Measurements from ENCODE around the gene OXA1L. TPM values are rescaled to one million over a fixed set of nuclear protein-coding genes. Genes with fewer than 3 reads are reported as not detected.
"Not testable (repeated sequence)": the region's sequence is repeated elsewhere in the genome, so short reads cannot be mapped to it uniquely, and the experiment has no call there.

Gene OXA1L
- total RNA-seq, 6 experiments from 2014 or later = 87.1 to 108 (median 92.9) TPM

GRCh38 chr14:22740020-22740419 lies 26.5 kb upstream of the OXA1L start:
- Mint-ChIP-seq H3K36me3 (ENCODE audit: low read depth) (peaks cover 7% of the 10 kb centered on the region; the same call in 1 of the 2 replicates), H3K27me3 (ENCODE audit: insufficient read depth) (peaks cover 8% of the 10 kb centered on the region; the same call in 1 of the 2 replicates), H3K4me3 (no peak overlapping the region), H3K27ac (no peak overlapping the region), H3K9me3 (peaks cover 5% of the 10 kb centered on the region), H3K4me1 (ENCODE audit: low read depth) (no peaks in the 10 kb centered on the region)
- no peak for TF ChIP-seq CTCF (IDR thresholded peaks at IDR 0.05)
- DNase-seq = no peak

GRCh38 chr14:22747769-22748168 lies 18.7 kb upstream of the OXA1L start:
- no peak for TF ChIP-seq CTCF (IDR thresholded peaks at IDR 0.05)
- Mint-ChIP-seq H3K4me1 (ENCODE audit: low read depth) (peaks cover 7% of the 10 kb centered on the region; the same call in 1 of the 2 replicates), H3K4me3 (no peak overlapping the region), H3K9me3 (no peaks in the 10 kb centered on the region), H3K27me3 (ENCODE audit: insufficient read depth) (peaks cover 18% of the 10 kb centered on the region), H3K36me3 (ENCODE audit: low read depth) (no peaks in the 10 kb centered on the region), H3K27ac (no peak overlapping the region)
- no peak for DNase-seq

- H3K27ac Mint-ChIP-seq = no peak overlapping the region
- DNase-seq = no peak
- TF ChIP-seq CTCF (IDR thresholded peaks at IDR 0.05) = no peak
Observed at GRCh38 chr14:22748206-22748605, 18.3 kb upstream of the OXA1L start.

GRCh38 chr14:22748631-22749068 lies 17.8 kb upstream of the OXA1L start:
- H3K27ac Mint-ChIP-seq = no peak overlapping the region
- no peak for TF ChIP-seq CTCF (IDR thresholded peaks at IDR 0.05)
- no peaks in the 10 kb centered on the region for H3K36me3 Mint-ChIP-seq (ENCODE audit: low read depth)
- no peak overlapping the region for H3K4me3 Mint-ChIP-seq
- peaks cover 18% of the 10 kb centered on the region for H3K27me3 Mint-ChIP-seq (ENCODE audit: insufficient read depth)
- H3K9me3 Mint-ChIP-seq = no peaks in the 10 kb centered on the region
- DNase-seq = no peak
- peaks cover 14% of the 10 kb centered on the region for H3K4me1 Mint-ChIP-seq (ENCODE audit: low read depth)

More at GRCh38 chr14:22748206-22748605, 18.3 kb upstream of the OXA1L start:
- Mint-ChIP-seq H3K4me1 (ENCODE audit: low read depth) (peaks cover 10% of the 10 kb centered on the region), H3K9me3 (no peaks in the 10 kb centered on the region), H3K27me3 (ENCODE audit: insufficient read depth) (peaks cover 18% of the 10 kb centered on the region), H3K36me3 (ENCODE audit: low read depth) (no peaks in the 10 kb centered on the region), H3K4me3 (no peak overlapping the region)

GRCh38 chr14:22752422-22752821 lies 14.1 kb upstream of the OXA1L start:
- Mint-ChIP-seq H3K36me3 (ENCODE audit: low read depth) (no peaks in the 10 kb centered on the region), H3K4me3 (no peak overlapping the region), H3K9me3 (no peaks in the 10 kb centered on the region), H3K27ac (no peak overlapping the region), H3K4me1 (ENCODE audit: low read depth) (peaks cover 15% of the 10 kb centered on the region), H3K27me3 (ENCODE audit: insufficient read depth) (peaks cover 10% of the 10 kb centered on the region)
- TF ChIP-seq CTCF (IDR thresholded peaks at IDR 0.05) = no peak
- no peak for DNase-seq

- peaks cover 4% of the 10 kb centered on the region for H3K27me3 Mint-ChIP-seq (ENCODE audit: insufficient read depth)
- no peaks in the 10 kb centered on the region for H3K9me3 Mint-ChIP-seq
- no peak for TF ChIP-seq CTCF (IDR thresholded peaks at IDR 0.05)
- no peak for DNase-seq
- H3K4me1 Mint-ChIP-seq (ENCODE audit: low read depth) = peaks cover 9% of the 10 kb centered on the region
- no peak overlapping the region for H3K27ac Mint-ChIP-seq
- no peak overlapping the region for H3K4me3 Mint-ChIP-seq
- no peaks in the 10 kb centered on the region for H3K36me3 Mint-ChIP-seq (ENCODE audit: low read depth)
Observed at GRCh38 chr14:22753586-22753985, 12.9 kb upstream of the OXA1L start.

- not testable (repeated sequence) for H3K4me3 Mint-ChIP-seq; H3K27me3 Mint-ChIP-seq (ENCODE audit: insufficient read depth); H3K4me1 Mint-ChIP-seq (ENCODE audit: low read depth); DNase-seq; H3K27ac Mint-ChIP-seq
- Mint-ChIP-seq H3K9me3 (peaks cover 13% of the 10 kb centered on the region), H3K36me3 (ENCODE audit: low read depth) (peaks cover 19% of the 10 kb centered on the region)
Observed at GRCh38 chr14:22757972-22758650, 8.4 kb upstream of the OXA1L start.
